GM18507 (cell line): Measurements from ENCODE around the gene VASN.
"Not testable (repeated sequence)": the region's sequence is repeated elsewhere in the genome, so short reads cannot be mapped to it uniquely, and the experiment has no call there.

ENCODE experiments used
- DNase-seq: peaks from one replicate; pipeline ENCODE4 v3.0.0; 2011; ENCODE audit warnings: low read depth; ENCODE audit not compliant: insufficient read length; ENCODE audit errors: extremely low spot score
- FAIRE-seq: peaks from 2 replicates; lab custom pipeline; 2011; peaks lifted over from hg19 to GRCh38; lab: Jason Lieb, UNC

The VASN gene

GRCh38 chr16:4336701-4337539, 34.7 kb upstream of the VASN start:
- DNase-seq: no peak
- FAIRE-seq: no peak

GRCh38 chr16:4337540-4338088, 34.0 kb upstream of the VASN start:
- FAIRE-seq (no peak), DNase-seq (no peak)

GRCh38 chr16:4338125-4338582, 33.5 kb upstream of the VASN start:
- FAIRE-seq (no peak), DNase-seq (no peak)

GRCh38 chr16:4338712-4339299, 32.8 kb upstream of the VASN start:
- FAIRE-seq: no peak

GRCh38 chr16:4339455-4339854, 32.2 kb upstream of the VASN start:
- FAIRE-seq (no peak), DNase-seq (no peak)

More at GRCh38 chr16:4338712-4339299, 32.8 kb upstream of the VASN start:
- DNase-seq: no peak

- DNase-seq: no peak
- FAIRE-seq: no peak
Observed at GRCh38 chr16:4339909-4340308, 31.7 kb upstream of the VASN start.

- FAIRE-seq (no peak), DNase-seq (no peak)
Observed at GRCh38 chr16:4340443-4340842, 31.2 kb upstream of the VASN start.

- DNase-seq: no peak
- no peak for FAIRE-seq
Observed at GRCh38 chr16:4341250-4341649, 30.4 kb upstream of the VASN start.

- DNase-seq (no peak), FAIRE-seq (no peak)
Observed at GRCh38 chr16:4342866-4343744, 28.5 kb upstream of the VASN start.

GRCh38 chr16:4344300-4344982, 27.2 kb upstream of the VASN start:
- not testable (repeated sequence) for FAIRE-seq, DNase-seq

GRCh38 chr16:4344983-4345835, 26.4 kb upstream of the VASN start:
- DNase-seq (no peak), FAIRE-seq (no peak)

GRCh38 chr16:4345836-4346781, 25.5 kb upstream of the VASN start:
- DNase-seq (no peak), FAIRE-seq (no peak)

GRCh38 chr16:4347010-4347409, 24.6 kb upstream of the VASN start:
- FAIRE-seq (no peak), DNase-seq (no peak)

GRCh38 chr16:4347765-4348509, 23.7 kb upstream of the VASN start:
- no peak for FAIRE-seq
- DNase-seq: no peak

- DNase-seq (no peak), FAIRE-seq (no peak)
Observed at GRCh38 chr16:4349332-4349731, 22.3 kb upstream of the VASN start.

- DNase-seq: no peak
- FAIRE-seq: no peak
Observed at GRCh38 chr16:4350365-4350786, 21.3 kb upstream of the VASN start.
